Breast epithelium (tissue), 3 donors: ENCODE results near the gene FPGS.

ENCODE experiments used
- CTCF ChIP-seq, 3 donors: fragments of 450-650 bp; IDR thresholded peaks; one replicate each; pipeline ENCODE4 v1.5.1; 2016 to 2017; ENCODE audit warnings: antibody characterized with exemption in 3 of 3, mild to moderate bottlenecking in 3 of 3, moderate library complexity in 3 of 3
- POLR2A ChIP-seq: fragments of 450-650 bp; IDR thresholded peaks from one replicate; pipeline ENCODE4 v1.6.1; 2016; ENCODE audit warnings: antibody characterized with exemption, mild to moderate bottlenecking, moderate library complexity

- TF ChIP-seq CTCF (IDR thresholded peaks at IDR 0.05) (no peak), POLR2A (no peak)
Observed at GRCh38 chr9:127832248-127832647, 29.6 kb downstream of the FPGS start.
